ENCODE results near the gene ABTB1. TPM values are rescaled to one million over a fixed set of nuclear protein-coding genes. Genes with fewer than 3 reads are reported as not detected.

The ABTB1 gene
- total RNA-seq, 1 donor from 2014 or later = 42.0 TPM

DNA sequence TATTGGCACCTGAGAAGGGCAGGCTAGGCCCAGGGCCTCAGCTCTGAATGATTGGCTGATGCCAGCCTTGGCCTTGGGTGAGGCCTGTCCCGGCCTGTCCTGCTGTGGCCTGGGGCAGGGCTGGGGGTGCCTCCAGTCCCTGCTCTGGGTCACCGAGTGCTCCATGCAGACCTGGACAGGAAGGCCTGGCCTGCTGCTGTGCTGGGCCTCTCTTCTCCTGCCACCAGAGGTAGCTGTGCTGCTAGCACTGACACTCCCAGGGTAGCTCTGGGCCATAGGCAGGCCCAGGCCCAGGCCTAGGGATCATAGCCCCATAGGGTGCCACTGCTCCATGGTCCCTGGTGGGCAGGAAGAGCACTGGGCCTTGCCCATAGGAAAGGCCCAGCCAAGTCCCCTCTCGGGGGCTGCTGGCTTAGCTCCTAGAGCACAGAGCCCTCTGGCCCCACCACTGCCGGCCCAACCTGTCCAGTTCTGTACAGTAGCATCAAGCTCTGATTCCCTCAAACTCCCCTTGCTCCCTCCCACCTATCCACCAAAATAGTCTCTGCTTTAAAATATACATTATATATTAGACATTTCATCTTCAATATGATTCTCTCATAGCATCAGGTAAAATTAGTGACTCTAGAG lies 18.2 kb downstream of the ABTB1 start:
- CTCF ChIA-PET = interaction anchor here (0.6 to 1.9 kb wide), 4 partner anchors 59 to 442 kb away, joined by 3 to 11 read pairs (median 3); no protein-coding TSS in a partner anchor
- H3K27me3 Mint-ChIP-seq = peaks cover 2% of the 10 kb centered on the region
- H3K9me3 Mint-ChIP-seq = no peaks in the 10 kb centered on the region

DNA sequence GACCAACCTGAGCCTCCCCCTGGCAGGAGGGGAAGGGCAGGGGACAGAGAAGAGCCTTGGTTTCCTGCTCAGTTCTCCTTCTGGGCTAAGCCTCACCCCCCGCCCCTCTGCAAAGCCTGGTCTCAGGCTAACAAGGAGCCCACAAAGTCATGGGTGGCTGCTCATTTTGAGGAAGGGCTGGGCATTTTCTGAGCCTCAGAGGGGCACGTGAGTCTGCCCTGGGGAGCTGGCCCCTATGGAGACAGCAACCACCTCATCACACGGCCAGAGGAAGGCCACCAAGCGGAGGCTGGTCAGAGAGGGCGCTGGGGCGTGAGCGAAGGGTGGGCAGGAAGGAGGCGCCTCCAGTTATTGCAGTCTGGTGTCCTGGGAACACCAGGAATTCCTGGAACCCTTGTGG lies 18.7 kb downstream of the ABTB1 start:
- H3K27me3 Mint-ChIP-seq = peaks cover 2% of the 10 kb centered on the region
- TF ChIP-seq, protein P1, sequence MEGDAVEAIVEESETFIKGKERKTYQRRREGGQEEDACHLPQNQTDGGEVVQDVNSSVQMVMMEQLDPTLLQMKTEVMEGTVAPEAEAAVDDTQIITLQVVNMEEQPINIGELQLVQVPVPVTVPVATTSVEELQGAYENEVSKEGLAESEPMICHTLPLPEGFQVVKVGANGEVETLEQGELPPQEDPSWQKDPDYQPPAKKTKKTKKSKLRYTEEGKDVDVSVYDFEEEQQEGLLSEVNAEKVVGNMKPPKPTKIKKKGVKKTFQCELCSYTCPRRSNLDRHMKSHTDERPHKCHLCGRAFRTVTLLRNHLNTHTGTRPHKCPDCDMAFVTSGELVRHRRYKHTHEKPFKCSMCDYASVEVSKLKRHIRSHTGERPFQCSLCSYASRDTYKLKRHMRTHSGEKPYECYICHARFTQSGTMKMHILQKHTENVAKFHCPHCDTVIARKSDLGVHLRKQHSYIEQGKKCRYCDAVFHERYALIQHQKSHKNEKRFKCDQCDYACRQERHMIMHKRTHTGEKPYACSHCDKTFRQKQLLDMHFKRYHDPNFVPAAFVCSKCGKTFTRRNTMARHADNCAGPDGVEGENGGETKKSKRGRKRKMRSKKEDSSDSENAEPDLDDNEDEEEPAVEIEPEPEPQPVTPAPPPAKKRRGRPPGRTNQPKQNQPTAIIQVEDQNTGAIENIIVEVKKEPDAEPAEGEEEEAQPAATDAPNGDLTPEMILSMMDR (IDR thresholded peaks at IDR 0.05) = no peak
- POLR2A ChIA-PET = interaction anchor here (0.7 to 1.2 kb wide), 2 partner anchors 10 to 63 kb away, joined by 3 to 4 read pairs; no protein-coding TSS in a partner anchor
- peak; percentile 38 for ATAC-seq (ENCODE audit: low read depth)
- CTCF ChIA-PET = interaction anchor here (0.6 to 1.9 kb wide), 5 partner anchors 59 to 442 kb away, joined by 3 to 11 read pairs (median 3); no protein-coding TSS in a partner anchor
- no peak overlapping the region for H3K27ac Mint-ChIP-seq
- intact Hi-C loops (cut with micrococcal nuclease) = loop anchor here (1.0 to 2.0 kb wide), 3 partner anchors 39 to 280 kb away; no protein-coding TSS in a partner anchor
- DNase-seq = no peak
- peaks cover 2% of the 10 kb centered on the region for H3K36me3 Mint-ChIP-seq (ENCODE audit: low read depth)
- H3K9me3 Mint-ChIP-seq = no peaks in the 10 kb centered on the region
- H3K4me1 Mint-ChIP-seq = peaks cover 23% of the 10 kb centered on the region
- H3K4me3 Mint-ChIP-seq = no peak overlapping the region

More for the DNA sequence above, 18.2 kb downstream of the ABTB1 start:
- no peak overlapping the region for H3K27ac Mint-ChIP-seq
- H3K4me3 Mint-ChIP-seq = no peak overlapping the region
- DNase-seq (no peak), ATAC-seq (ENCODE audit: low read depth) (peak; percentile 69)
- intact Hi-C loops (cut with micrococcal nuclease) = loop anchor here (1.0 to 2.0 kb wide), 3 partner anchors 38 to 280 kb away; no protein-coding TSS in a partner anchor
- TF ChIP-seq, protein P1 (IDR thresholded peaks at IDR 0.05) = no peak
- peaks cover 23% of the 10 kb centered on the region for H3K4me1 Mint-ChIP-seq
- peaks cover 2% of the 10 kb centered on the region for H3K36me3 Mint-ChIP-seq (ENCODE audit: low read depth)
- POLR2A ChIA-PET = interaction anchor here (0.7 to 1.2 kb wide), 3 partner anchors 9 to 100 kb away, joined by 3 to 4 read pairs (median 3); no protein-coding TSS in a partner anchor

DNA sequence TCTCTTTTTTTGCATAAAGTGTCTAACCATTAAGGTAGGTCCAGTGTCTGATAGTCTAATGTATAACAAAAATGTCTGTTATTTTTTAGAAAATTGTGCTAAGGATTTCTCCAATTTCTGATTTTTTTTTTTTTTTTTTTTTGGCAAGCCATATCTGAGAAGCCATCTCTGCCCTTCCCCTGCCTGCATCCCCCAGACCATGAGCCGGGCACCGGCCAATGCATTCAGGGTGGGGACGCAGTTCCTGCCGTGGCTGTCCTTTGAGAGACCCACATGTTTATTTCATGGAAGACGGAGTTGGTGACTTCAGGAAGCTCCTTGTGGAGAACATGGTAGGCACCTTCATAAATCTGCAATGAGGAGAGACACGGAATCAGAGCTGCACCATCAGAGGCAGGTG lies 19.2 kb downstream of the ABTB1 start:
- CTCF ChIA-PET = interaction anchor here (0.7 to 1.9 kb wide), 3 partner anchors 117 to 269 kb away, joined by 3 to 11 read pairs (median 3); no protein-coding TSS in a partner anchor
- H3K27ac Mint-ChIP-seq = no peak overlapping the region
- intact Hi-C loops (cut with micrococcal nuclease) = loop anchor here (1.0 to 2.0 kb wide), 3 partner anchors 39 to 279 kb away; no protein-coding TSS in a partner anchor

GRCh38 chr3:127692501-127693335 lies 20.0 kb downstream of the ABTB1 start:
- Mint-ChIP-seq H3K36me3 (ENCODE audit: low read depth) (peaks cover 2% of the 10 kb centered on the region), H3K4me3 (no peak overlapping the region), H3K27me3 (peaks cover 2% of the 10 kb centered on the region), H3K9me3 (no peaks in the 10 kb centered on the region), H3K4me1 (peaks cover 31% of the 10 kb centered on the region), H3K27ac (no peak overlapping the region)
- DNase-seq = no peak
- POLR2A ChIA-PET = no interaction called here
- TF ChIP-seq, protein P1 (IDR thresholded peaks at IDR 0.05) = no peak
- intact Hi-C loops (cut with micrococcal nuclease) = no loop called here
- CTCF ChIA-PET = no interaction called here
- ATAC-seq (ENCODE audit: low read depth) = no peak

More for the DNA sequence above, 19.2 kb downstream of the ABTB1 start:
- DNase-seq (no peak), ATAC-seq (ENCODE audit: low read depth) (no peak)
- H3K4me3 Mint-ChIP-seq = no peak overlapping the region
- peaks cover 2% of the 10 kb centered on the region for H3K27me3 Mint-ChIP-seq
- H3K9me3 Mint-ChIP-seq = no peaks in the 10 kb centered on the region
- H3K4me1 Mint-ChIP-seq = peaks cover 27% of the 10 kb centered on the region
- peaks cover 2% of the 10 kb centered on the region for H3K36me3 Mint-ChIP-seq (ENCODE audit: low read depth)
- POLR2A ChIA-PET = no interaction called here
- TF ChIP-seq, protein P1 (IDR thresholded peaks at IDR 0.05) = no peak

Data from activated B cell treated with CpG ODN at 0.5 μM for 24 hours (primary cell).